A204.1 (cell line): Measurements from ENCODE around the gene WHRN.

Experiments used
- FAIRE-seq: peaks from 2 replicates; lab custom pipeline; 2012; peaks lifted over from hg19 to GRCh38; lab: Jason Lieb, UNC

The WHRN gene

DNA sequence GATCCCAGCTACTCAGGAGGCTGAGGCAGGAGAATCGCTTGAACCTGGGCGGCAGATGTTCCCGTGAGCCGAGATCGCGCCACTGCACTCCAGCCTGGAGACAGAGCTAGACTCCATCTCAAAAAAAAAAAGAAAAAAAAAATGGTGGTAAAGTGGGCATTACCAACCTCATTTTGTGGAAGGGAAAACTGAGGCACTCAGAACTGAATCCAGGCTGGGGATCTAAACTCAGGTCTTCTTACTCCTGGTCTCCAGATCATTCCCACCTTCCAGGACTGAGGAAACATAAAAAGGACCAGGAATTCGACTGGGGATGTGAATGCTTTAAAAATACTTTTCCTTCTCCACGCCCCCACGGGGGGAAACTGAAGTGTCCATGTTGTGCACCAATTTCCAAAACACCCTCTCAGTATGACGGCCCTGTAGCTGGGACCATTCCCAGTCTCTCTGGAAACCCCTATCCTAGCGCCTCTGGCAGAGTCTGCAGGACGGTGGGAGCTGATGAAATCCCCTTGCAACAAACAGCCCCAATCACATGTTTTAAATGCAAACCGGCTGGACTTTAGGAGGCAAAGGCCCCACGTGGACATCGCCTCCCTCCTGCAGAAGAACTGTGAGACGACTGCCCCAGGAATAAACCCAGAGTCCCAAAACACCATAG lies 108.6 kb downstream of the WHRN start:
- no peak for FAIRE-seq

DNA sequence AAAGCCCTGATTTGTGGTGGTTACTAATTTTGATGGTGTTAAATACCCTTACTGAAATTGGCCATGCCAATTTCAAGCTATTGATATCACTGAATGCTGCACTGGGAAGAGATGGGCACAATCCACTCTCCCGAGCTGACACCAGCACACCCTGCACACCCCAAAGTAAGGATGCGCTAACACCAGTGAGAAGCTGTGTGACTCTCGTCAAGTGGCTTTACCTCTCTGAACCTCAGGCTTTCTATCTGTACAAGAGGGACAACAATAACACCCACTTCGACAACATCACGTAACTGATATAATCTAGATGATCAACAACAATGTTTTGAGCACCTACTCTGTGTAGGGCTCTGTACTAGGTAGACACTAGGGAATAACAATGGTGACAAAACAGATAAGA lies 109.5 kb downstream of the WHRN start:
- FAIRE-seq: no peak

DNA sequence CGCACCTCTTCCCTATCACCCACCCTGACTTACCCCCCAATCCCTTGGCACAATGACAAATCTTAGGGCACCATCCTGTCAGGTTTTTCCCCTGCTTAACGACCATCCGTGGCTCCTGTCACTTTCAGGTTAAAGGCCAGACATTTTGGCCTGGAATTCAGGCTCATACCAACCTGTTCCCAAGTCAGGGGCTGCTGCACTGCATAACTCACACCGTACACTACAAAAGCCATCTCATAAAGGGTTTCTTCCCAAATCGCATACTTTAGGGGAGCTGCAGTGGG lies 110.0 kb downstream of the WHRN start:
- no peak for FAIRE-seq

DNA sequence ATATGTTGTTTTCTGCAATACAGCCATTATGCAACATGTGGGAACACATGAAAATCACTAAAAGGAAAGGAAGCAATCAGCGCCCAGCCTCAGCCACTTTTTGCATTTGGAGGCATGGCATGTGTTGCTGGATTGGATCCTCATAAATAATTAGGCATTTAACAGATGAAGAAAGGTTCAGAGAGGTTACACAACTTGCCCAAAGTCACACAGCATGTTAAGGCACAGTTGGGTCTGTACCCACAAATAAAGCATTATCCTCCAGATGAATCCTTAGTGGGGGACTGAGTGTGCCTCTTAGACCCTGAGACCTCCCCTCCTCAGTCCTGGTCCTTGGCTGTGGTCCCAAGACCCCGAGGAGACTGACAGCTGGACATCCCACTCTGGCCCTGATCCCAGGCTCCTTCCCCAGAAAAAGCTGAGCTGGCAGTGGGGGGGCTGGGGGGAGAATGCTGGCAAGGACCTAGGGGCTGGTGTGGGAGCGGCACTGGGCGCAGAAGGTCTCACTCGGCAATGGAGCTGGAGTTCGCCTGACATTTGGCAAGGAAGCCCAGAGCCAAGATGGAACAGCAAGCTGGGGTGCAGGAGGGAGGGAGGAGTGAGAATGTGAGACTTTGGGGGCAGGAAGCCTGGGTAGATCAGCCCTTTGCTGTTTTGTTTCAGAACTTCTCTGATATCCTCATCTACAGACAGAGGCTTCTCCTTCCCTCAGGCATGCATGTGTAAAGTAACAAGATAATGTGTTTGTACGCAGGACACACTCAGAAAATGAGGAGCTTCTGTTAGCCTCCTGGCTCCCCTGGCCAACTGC lies 110.5 kb downstream of the WHRN start:
- FAIRE-seq: no peak

DNA sequence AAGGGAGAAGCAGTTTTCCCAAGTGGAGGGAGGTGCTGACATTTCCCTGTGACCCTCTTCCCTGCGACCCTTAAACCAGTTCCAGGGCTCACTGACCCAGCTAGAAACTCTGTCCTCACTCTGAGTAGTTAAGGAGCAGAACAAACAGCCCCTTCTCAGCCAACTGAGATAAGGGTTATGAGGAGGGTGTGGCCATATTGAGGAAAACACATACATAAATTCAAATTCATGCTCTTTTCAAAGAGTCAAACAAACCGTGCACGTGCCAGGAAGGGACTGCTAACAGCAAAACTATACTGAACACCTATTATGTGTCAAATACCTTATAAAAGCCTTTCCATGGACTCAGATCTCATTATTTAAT lies 112.5 kb downstream of the WHRN start:
- no peak for FAIRE-seq

DNA sequence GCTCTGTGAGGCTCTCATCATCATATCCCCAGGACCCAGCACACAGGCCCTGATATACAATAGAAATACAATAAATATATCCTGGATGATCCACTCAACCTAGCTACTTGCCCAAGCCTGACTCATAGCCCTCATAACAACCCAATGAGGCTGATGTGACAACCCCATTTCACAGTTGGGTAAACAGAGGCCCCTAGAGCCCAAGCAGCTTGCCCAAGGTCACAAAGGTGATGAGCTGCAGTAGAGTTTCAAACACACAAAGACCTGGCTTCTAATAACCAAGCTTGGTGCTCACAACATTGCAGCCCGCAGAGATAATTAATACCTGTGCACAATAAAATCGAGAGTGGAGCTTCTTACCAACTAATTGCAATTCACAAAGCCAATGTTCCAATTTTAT lies 114.3 kb downstream of the WHRN start:
- FAIRE-seq: no peak

DNA sequence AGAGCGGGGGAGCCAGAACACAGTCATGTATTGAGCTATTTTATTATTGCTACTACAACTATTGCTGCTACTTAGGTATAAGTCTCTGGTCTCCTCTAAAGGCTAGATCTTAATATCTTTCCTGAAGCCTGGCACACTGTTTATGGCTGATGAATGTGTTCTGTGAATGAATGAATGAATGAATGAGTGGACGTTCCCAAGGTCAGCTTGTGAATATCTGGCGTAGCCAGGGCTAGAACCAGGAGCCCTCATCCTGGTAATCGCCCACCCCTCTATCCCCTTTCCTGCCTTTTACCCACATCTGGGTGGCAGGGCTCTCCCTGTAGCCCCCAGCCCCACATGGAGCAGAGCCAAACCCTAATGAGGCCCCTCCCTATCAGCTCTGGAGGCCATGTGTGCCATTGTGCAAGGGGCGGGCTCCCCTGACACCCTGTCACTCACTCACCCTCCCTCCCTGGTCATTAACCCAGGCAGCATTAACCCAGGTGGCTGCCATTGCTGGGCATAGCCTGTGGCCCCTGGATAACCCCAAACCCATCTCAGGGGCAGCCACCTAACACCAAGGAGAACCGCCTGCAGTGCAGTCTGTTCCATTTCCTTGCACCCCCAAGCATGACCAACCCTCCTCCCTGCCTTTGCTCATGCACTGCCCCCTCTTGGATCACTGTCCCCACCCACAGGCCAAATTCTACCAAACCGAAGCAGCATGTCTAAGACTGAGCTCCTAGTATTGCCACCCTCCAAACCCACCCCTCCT lies 115.5 kb downstream of the WHRN start:
- no peak for FAIRE-seq

DNA sequence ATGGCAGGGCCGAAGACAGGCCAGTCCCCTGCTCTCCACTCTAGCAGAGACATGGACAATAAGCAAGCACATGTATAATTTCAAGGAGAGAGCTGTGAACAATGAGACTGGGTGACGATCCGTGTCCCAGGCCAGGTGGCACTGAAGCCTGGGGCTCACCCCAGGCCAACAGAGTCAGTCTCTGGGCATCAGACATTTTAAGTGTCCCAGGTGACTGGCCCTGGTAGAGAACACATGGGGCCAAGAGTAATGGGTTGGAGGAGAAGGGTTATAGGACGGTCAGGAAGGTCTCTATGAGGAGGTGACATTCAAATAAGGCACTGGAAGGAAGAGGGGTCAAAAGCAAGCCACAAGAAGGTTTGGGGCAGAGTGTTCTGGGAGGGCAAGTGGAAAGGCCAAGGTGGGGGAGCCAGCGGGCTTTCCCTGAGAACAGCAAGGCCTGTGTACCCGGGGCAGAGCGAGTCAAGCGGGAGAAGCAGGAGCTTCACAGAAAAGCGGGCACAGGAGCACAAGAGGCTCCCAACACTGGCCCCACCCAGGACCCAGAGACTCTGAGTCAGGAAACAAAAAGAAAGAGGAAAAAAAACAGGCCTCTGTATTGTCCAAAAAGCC lies 116.4 kb downstream of the WHRN start:
- FAIRE-seq: no peak

DNA sequence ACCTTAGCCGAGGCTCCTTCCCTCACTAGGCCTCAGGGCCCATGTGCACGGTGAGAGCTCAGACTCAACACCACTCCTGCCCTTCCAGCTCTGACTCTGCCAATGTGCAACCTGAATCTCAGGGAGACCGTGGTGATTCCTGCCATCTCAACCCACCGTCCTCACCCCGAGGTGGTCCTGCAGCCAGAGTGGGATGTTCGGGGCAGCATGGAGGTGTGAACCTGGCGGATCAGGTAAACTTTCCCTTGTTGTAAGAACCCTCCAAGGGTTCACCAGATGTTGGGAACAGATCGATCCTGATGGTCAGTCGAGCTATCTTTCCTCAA lies 117.0 kb downstream of the WHRN start:
- FAIRE-seq: no peak

DNA sequence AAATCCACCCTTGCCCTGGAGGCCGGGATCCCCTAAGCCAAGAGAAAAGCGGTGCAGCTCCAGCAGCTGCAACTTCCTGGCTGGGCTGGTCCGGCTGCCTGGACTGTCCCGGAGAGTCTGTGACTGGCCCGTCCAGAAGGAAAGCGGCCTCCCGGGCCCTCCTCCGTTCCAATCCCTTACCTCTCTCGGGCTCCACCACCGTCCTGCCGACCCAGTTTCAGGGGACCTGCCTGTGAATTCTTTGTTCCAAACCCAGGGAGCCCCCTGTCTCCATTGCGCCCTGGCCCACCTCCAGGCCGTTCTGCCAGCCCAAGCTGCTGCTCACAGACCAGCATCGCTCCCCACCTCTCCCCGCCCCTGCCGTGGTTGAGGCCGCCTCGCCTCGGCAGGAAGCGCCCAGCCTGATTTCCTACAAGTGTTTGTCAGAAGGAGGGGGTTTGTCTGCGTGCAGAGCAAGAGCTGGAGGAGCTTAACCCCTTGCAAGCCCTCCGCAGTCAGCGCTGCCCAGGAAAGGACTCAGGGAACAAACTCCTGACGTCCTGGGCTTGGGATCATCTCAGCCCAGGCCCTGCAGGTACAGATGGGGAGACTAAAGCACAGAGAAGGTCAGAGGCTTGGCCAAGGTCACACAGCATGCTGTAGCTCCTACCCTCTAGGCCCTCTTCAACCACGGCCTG lies 117.5 kb downstream of the WHRN start, which contains the start of gene AKNA:
AKNA (minus strand) TSS at position 303 of the 677 bp plus-strand sequence. CDS start 6,649 bp downstream, outside the sequence.
- FAIRE-seq: no peak

DNA sequence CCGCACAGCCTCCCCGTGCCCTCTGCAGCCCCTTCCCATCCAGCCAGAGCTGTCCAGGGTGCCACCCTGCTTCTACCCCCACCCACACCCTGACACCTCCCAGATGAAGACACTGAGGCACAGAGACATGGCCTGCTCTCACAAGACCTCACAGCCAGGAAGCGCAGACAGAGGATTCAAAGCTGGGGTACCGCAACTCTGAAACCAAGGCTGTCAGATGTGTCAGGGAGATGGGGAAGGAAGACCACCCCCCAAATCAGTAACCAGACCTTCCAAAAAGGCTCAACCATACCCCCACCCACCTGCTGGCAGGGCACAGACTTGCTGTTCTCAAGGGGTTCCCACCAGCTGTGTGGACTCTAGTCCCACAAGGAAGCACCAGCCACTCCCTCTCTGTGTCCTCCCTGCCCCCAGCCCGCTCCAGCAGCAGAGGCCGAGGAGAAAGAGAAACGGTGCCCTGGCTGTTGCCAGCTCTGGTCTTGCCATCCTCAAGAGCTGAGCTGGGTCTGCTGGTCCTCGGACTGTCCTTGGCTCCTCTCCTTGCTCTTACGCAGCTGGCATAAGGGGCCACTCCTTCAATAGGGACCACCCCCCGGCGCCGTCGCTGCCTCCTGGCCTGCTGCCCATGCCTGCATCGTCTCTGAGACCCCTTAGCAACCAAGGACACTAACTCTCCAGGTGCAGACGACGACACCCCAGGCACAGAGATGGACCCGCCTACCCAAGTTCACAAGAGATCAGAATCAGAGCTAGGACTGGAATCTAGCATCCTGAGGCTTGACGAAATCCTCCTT lies 118.2 kb downstream of the WHRN start:
- FAIRE-seq: no peak

DNA sequence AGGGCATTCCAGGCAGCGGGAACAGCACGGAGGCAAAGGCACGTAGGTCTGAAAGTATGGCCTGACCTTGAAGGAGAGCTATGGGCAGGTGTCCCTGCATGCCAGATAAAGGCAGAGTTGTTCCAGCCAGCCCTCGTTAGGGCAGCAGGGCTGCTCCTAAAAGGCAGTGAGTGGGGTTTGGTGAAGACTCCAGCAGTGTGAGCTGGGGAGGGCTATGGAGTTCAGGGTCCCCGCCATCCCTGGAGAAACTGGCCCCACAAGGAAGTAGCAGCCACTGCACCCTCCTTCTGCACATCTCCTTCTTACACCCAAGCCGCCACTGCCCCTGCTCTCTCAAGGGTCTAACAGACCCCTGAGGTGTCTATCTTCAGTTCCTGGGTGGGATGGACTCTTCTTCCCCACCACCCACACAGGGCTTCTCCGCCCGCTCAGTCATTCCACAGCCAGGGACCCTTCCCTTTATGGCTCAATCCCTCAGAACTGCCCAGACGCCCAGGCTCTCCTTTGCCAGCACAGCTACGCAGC lies 118.8 kb downstream of the WHRN start:
- no peak for FAIRE-seq

DNA sequence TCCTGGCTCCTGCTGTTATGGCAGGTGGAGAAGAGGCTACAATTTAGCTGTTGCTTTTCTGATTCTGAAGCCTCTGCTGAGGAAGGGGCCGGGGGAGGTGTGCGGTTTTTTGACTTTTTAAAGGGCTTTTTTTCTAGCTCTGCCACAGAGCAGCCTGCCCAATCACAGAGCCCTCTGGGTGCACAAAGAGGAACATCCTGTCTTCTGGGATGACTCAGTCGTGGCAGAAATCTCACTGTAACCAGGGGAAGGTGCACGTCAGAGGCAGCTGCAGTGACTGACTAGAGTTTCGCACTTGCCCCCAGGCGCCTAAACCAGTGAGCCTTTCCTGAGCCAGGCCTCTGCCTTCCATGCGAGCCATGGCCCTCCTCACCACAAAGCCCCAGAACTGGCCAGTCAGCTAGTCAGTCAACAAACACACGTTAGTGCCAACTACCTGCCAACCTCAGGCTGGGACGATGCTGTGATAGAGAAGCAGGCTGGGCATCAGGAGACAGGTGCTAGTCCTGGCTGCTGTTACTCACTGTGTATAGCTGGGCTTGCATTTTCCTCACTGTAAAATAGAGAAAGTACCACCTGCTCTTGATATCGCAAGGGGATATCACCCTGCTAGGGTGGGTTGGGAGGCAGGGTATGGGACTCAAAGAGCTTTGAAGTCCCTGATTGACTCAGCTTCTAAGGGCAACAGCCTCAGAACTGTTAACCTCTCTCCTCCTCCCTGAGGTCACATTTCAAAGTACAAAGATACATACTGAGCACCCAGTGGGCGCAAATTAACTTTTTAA lies 119.7 kb downstream of the WHRN start:
- FAIRE-seq: no peak

DNA sequence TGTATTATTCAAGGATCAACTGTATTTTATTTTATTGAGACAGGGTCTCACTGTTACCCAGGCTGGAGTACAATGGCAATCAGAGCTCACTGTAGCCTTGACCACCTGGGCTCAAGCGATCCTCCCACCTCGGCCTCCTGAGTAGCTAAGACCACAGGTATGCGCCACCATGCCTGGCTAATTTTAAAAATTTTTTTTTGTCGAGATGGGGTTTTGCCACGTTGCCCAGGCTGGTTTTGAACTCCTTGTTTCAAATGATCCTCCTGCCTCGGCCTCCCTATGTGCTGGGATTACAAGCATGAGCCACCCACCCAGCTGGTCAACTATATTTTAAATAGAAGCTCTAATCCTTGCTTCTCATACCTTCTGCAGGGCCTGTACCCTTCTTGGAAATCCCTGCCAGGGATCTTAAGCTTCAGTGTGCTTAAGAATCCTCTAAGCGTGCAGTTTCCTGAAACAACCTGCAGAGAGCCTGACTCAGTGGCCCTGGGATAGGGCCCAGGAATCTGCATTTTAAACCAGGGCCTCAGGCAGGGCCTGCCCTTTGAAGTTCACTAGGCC lies 120.4 kb downstream of the WHRN start:
- no peak for FAIRE-seq

DNA sequence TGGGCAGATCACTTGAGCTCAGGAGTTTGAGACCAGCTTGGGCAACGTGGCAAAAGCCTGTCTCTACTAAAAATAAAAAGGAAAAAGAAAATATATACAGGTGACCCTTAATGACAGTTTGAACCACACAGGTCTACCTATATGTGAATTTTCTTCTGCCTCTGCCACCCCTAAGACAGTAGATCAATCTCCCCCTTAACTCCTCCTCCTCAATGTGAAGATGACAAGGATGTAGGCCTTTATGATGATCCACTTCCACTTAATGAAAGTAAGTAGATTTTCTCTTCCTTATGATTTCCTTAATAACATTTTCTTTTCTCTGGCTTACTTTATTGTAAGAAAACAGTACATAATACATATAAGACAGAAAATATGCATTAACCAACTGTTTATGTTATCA lies 120.9 kb downstream of the WHRN start:
- FAIRE-seq: no peak

DNA sequence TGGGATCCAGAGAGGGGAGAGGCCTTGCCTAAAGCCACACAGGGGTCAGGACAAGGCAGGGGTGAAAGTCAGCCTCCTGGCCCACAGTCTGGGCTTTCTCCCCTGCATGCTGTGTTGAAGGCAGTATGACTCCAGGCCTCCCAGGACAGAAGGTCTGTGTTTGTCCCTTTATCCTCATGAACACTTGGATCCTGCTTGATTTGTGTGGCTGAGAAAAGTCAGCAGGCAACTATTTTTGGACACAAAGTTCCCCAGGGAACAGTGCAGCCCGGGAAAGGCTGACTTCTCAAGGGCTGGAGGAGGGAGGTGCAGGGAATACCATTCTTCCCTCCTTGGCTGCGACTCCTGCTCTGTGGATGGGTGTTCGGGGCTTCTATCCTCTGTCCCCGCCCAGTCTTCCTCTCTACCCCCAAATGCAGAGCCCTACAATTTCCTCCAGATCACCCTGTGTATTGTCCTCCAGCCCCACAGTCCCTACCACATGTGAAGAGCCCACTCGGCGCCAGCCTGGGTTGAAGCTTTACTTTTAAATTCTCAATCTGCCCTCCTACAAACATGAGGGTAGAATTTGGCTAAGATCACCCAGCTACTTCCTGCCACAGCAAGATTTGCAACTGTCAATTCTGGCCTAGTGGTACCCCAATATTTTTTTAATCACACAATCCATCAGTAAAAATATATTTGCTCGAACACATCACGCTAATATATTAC lies 121.6 kb downstream of the WHRN start:
- FAIRE-seq: no peak

DNA sequence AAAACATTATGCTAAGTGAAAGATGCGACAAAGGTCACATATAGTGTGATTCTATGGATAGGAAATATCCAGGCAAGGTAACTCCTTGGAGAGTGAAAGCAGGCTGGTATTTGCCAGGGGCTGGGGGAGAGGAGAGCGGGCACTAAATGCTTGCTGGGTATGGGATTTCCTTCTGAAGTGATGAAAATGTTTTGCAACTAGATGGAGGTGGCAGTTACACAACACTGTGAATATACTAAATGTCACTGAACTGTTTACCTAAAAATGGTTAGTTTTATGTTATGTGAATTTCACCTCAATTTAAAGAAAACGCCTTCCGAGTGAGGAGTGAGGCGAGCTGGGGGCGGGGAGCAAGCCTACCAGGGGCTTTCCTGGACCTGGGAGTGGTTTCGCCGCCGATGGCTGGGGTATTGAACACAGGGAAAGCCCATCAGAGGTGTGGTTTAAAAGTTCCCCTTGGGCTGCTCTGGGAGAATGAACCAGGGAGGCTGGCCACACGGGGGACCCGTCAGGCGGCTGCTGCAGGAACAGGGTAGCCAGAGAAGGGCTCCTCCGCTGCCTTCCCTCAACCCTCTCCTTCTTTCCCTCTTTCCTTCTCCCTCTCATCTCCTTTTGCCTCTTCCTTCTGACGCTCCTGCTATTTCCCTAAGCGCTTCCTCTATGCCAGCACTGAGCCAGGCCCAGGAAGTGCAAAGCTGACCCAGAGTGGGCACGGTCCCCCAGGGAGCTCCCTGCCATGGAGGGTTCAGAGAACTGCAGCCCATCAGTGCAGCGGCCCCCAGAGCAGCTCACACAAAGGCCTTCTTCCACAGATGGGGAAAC lies 122.4 kb downstream of the WHRN start:
- no peak for FAIRE-seq

DNA sequence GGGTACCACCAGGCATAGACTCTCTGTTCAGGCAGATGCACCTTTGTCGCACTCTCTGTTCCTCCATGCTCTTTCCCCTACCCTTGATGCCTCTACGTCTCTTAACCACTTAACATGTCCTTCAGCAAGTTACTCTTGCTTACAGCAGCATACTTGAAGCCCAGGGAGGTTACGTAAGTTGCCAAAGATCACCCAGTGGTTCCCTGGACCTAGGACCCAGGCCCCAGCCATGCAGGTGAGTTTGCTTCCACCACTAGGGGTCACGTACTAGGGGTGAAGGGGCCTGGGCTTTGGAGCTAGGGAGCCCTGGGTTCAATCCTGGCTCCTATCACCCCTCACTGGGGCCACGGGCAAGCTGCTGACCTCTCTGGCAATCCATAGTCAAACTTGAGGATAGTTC lies 126.4 kb downstream of the WHRN start:
- no peak for FAIRE-seq

DNA sequence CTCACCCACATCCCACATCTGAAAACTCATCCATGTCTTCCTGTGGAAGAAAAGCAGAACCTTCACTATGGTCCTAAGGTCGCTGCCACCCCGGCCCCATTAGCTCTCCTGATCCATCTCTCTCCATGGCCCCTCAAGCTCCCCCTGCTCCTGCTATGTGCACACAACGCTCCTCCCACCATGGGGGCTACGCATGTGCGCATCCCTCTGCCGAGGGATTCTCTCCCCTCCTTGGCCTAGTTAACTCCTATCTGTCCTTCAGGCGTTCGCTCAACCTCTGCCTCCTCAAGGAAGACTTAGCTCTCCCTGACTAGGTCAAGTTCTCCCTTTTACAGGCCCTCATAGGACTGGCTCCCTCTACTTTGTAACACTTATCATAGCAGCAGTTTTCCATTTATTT lies 127.3 kb downstream of the WHRN start:
- FAIRE-seq: no peak
